ENCODE measurements around the gene TUSC2. TPM values are rescaled to one million over a fixed set of nuclear protein-coding genes. Genes with fewer than 3 reads are reported as not detected.
"Not testable (repeated sequence)": the region's sequence is repeated elsewhere in the genome, so short reads cannot be mapped to it uniquely, and the experiment has no call there.

The TUSC2 gene
- total RNA-seq, 1 donor: 22.0 TPM

DNA sequence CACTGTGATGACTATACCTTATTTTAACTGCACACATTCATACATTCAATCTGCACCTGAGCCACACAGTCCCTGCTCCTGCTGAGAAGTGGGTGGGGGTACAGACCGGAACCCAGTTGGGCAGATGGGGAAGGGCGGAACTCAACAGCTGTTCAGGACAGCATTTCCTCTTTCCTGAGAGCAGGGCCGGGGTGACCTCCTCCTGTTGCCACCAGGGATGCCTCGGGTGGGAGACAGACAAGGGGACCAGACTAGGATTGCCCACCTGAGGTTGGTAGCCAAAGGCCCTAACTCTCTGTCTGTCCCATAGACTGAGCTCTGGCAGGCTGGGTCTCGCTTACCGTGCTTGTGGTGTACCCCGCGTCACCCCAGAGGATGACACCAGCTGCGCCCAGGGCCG, 9.4 kb downstream of the TUSC2 start:
- DNase-seq (ENCODE audit: low read depth): no peak
- TF ChIP-seq, protein P1, sequence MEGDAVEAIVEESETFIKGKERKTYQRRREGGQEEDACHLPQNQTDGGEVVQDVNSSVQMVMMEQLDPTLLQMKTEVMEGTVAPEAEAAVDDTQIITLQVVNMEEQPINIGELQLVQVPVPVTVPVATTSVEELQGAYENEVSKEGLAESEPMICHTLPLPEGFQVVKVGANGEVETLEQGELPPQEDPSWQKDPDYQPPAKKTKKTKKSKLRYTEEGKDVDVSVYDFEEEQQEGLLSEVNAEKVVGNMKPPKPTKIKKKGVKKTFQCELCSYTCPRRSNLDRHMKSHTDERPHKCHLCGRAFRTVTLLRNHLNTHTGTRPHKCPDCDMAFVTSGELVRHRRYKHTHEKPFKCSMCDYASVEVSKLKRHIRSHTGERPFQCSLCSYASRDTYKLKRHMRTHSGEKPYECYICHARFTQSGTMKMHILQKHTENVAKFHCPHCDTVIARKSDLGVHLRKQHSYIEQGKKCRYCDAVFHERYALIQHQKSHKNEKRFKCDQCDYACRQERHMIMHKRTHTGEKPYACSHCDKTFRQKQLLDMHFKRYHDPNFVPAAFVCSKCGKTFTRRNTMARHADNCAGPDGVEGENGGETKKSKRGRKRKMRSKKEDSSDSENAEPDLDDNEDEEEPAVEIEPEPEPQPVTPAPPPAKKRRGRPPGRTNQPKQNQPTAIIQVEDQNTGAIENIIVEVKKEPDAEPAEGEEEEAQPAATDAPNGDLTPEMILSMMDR (IDR thresholded peaks at IDR 0.05; ENCODE audit: insufficient read depth, low read depth, low read length): no peak
- no peak overlapping the region for H3K4me3 ChIP-seq (ENCODE audit: low read depth, low read length)

DNA sequence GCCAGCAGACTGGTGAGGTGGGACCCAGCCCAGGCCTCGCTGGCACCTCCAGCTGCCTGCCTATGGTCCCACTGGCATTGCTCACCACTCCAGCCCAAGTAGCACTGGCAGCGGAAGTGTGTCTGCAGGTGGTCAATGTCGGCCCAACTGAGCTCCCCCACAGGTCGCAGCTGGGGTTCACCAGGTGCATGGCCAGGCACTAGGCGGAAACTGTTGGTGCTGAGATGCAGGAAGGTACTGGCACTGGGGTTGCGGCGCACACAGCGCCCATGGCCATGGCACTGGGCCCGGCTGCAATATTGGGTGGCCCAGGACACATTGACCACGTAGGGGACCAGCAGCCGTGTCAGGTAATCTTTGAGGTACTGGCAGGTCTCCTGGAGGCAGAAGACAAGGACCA, 9.9 kb downstream of the TUSC2 start:
- TF ChIP-seq, protein P1 (IDR thresholded peaks at IDR 0.05; ENCODE audit: insufficient read depth, low read depth, low read length): no peak
- no peak for DNase-seq (ENCODE audit: low read depth)

DNA sequence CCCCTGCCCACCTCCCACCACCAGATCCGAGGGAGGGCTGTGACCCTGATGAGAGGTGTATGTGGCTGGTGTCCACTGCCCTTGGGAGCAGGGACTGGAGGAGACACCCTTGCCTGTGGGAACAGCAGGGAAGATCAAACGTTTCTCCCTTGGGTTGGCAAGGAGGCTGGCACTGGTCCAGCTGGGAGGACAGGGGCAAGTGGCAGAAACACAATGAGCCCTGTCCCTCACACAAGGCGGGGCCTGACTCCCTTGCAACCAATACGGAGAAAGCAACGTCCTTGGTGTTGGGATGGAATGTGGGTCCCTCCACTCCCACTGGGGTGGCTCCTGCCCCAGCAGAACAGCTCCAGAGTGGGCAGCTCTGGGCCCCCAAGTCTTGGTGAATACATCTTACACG, 10.7 kb downstream of the TUSC2 start:
- no peak overlapping the region for H3K4me3 ChIP-seq (ENCODE audit: low read depth, low read length)
- TF ChIP-seq, protein P1 (IDR thresholded peaks at IDR 0.05; ENCODE audit: insufficient read depth, low read depth, low read length): no peak
- DNase-seq (ENCODE audit: low read depth): no peak

More for the DNA sequence above, 9.9 kb downstream of the TUSC2 start:
- no peak overlapping the region for H3K4me3 ChIP-seq (ENCODE audit: low read depth, low read length)

DNA sequence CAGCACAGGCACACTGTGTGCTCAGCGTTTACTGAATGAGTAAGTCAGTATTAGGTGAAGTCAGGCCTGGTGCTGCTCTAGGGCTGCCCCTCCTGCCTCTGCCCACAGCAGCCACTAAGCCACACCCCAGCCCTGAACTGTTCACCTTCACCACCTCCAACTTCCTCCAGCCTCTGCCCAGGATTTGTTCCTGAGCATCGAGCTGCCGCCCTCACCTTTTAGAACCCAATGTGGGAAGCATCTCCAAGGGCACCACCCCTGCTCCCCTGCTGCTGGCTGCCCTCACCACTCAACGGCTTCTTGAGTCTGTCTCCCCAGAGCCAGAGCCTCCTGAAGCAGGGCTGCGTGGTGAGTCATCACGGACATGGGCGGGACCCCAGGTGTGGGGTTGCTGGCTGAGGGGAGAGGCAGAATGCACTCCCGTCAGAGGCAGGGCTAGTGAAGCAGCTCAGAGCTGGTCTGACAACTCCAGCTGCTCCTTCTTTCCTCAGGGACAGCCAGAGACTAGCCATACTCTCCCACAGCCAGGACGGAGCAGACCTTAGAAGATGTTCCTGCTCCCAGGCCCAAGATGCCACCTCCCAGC, 11.3 kb downstream of the TUSC2 start:
- peak; percentile 53 for DNase-seq (ENCODE audit: low read depth)
- TF ChIP-seq, protein P1 (IDR thresholded peaks at IDR 0.05; ENCODE audit: insufficient read depth, low read depth, low read length): no peak

DNA sequence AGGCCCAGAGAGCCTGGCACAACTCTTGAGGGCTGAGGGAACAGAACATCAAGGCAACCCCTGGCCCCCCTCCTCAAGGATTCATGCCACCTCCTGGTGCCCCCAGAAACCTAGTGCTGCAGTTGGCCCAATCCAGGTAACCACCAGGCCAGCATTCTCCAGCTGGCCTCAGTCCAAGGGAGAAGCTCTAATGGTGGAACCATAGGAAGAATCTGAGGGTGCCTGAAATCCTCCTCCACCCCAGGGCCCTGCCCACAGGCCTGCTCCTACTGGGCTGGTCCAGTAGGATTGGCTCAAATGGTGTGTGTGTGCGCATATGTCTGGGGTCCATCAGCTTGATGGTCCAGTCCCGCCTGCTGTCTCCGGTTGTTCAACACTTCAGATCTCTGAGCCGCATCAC, 13.2 kb downstream of the TUSC2 start:
- H3K4me3 ChIP-seq (ENCODE audit: low read depth, low read length): no peak overlapping the region
- TF ChIP-seq, protein P1 (IDR thresholded peaks at IDR 0.05; ENCODE audit: insufficient read depth, low read depth, low read length): no peak
- no peak for DNase-seq (ENCODE audit: low read depth)

More for the DNA sequence above, 11.3 kb downstream of the TUSC2 start:
- H3K4me3 ChIP-seq (ENCODE audit: low read depth, low read length): no peak overlapping the region

DNA sequence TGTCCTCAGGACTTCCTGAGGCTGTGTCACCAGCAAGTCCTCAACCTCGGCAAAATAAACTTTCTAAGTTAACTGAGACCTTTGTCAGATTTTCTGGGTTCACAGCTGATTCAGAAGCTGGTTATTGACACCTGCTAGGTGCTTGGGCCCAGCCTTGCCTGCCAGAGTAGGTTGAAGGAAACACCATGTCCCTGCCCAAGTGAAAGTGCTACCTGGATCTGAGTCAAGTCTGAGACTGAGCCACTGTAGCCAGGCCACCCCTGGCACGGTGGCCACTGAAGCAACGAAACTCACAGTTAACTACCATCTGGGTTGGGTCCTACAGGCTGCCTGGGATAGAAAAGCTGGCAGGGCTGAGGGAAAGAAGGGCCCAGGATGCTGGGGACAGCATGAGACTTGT, 13.7 kb downstream of the TUSC2 start:
- no peak overlapping the region for H3K4me3 ChIP-seq (ENCODE audit: low read depth, low read length)
- no peak for DNase-seq (ENCODE audit: low read depth)
- TF ChIP-seq, protein P1 (IDR thresholded peaks at IDR 0.05; ENCODE audit: insufficient read depth, low read depth, low read length): no peak

DNA sequence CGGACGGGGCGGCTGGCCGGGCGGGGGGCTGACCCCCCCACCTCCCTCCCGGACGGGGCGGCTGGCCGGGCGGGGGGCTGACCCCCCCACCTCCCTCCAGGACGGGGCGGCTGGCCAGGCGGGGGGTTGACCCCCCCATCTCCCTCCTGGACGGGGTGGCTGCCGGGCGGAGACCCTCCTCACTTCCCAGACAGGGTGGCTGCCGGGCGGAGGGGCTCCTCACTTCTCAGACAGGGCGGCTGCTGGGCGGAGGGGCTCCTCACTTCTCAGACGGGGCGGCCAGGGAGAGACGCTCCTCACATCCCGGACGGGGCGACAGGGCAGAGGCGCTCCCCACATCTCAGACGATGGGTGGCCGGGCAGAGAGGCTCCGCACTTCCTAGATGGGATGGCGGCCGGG, 16.0 kb downstream of the TUSC2 start:
- not testable (repeated sequence) for DNase-seq (ENCODE audit: low read depth); H3K4me3 ChIP-seq (ENCODE audit: low read depth, low read length)
